HG02623 (cell line): ENCODE measurements around the gene SLC24A3.

Source experiments
- ATAC-seq: cut with Tn5 transposase; IDR thresholded peaks from one replicate; pipeline ENCODE4 v1.9.1; 2021; ENCODE audit warnings: moderate library complexity; ENCODE audit not compliant: unreplicated experiment

SLC24A3 gene

GRCh38 chr20:19301142-19301541 lies 88.7 kb downstream of the SLC24A3 start:
- ATAC-seq = no peak

GRCh38 chr20:19301843-19302242 lies 89.4 kb downstream of the SLC24A3 start:
- no peak for ATAC-seq

GRCh38 chr20:19302714-19303113 lies 90.3 kb downstream of the SLC24A3 start:
- ATAC-seq = no peak

GRCh38 chr20:19304389-19304788 lies 91.9 kb downstream of the SLC24A3 start:
- no peak for ATAC-seq

- ATAC-seq = no peak
Measured at GRCh38 chr20:19304886-19305415, 92.5 kb downstream of the SLC24A3 start.

- ATAC-seq = no peak
Measured at GRCh38 chr20:19308146-19308545, 95.7 kb downstream of the SLC24A3 start.

- ATAC-seq = no peak
Measured at GRCh38 chr20:19310541-19310940, 98.1 kb downstream of the SLC24A3 start.

GRCh38 chr20:19313342-19314069 lies 101.1 kb downstream of the SLC24A3 start:
- ATAC-seq = no peak

GRCh38 chr20:19314621-19315020 lies 102.2 kb downstream of the SLC24A3 start:
- no peak for ATAC-seq

GRCh38 chr20:19317237-19318069 lies 105.0 kb downstream of the SLC24A3 start:
- no peak for ATAC-seq

- ATAC-seq = no peak
Measured at GRCh38 chr20:19318610-19319009, 106.2 kb downstream of the SLC24A3 start.

- no peak for ATAC-seq
Measured at GRCh38 chr20:19320005-19320404, 107.6 kb downstream of the SLC24A3 start.

GRCh38 chr20:19321176-19321575 lies 108.7 kb downstream of the SLC24A3 start:
- ATAC-seq = no peak

- no peak for ATAC-seq
Measured at GRCh38 chr20:19322061-19322985, 109.9 kb downstream of the SLC24A3 start.

GRCh38 chr20:19327401-19327800 lies 115.0 kb downstream of the SLC24A3 start:
- no peak for ATAC-seq

GRCh38 chr20:19328676-19329075 lies 116.2 kb downstream of the SLC24A3 start:
- ATAC-seq = no peak

- ATAC-seq = no peak
Measured at GRCh38 chr20:19330038-19330437, 117.6 kb downstream of the SLC24A3 start.

- no peak for ATAC-seq
Measured at GRCh38 chr20:19330731-19331130, 118.3 kb downstream of the SLC24A3 start.

- no peak for ATAC-seq
Measured at GRCh38 chr20:19333563-19333962, 121.1 kb downstream of the SLC24A3 start.

- ATAC-seq = no peak
Measured at GRCh38 chr20:19335341-19335740, 122.9 kb downstream of the SLC24A3 start.

GRCh38 chr20:19335916-19336315 lies 123.5 kb downstream of the SLC24A3 start:
- ATAC-seq = no peak
